Activated T-cell treated with anti-CD3 and anti-CD28 coated beads for 4 hours (primary cell): ENCODE results near the gene LRBA.

Experiments
- DNase-seq: peaks from one replicate; pipeline ENCODE4 v3.0.0-alpha.2; 2020

The LRBA gene

GRCh38 chr4:150354214-150354796 lies 660.8 kb downstream of the LRBA start:
- no peak for DNase-seq

- no peak for DNase-seq
These were observed 667.0 kb downstream of the LRBA start for GRCh38 chr4:150348079-150348478.

GRCh38 chr4:150345207-150345744 lies 669.8 kb downstream of the LRBA start:
- DNase-seq: no peak

DNA sequence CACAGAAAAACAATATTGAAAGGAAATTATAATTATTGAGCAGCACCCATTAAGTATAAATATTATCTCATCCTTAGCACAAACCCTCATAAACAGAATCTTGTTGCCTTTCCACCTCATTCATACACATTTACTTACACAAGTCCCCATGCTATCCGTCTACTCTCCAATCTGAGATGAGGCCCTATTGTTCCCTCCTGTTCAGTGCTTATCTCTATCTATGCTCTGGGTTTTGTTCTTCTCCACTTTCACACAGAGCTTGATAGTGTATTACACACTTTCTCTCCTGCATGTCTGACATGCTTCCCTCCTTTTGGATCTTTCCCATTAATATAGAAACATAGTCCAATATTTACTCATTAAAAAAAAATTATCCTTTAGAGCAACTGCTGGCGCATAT lies 671.3 kb downstream of the LRBA start:
- no peak for DNase-seq

DNA sequence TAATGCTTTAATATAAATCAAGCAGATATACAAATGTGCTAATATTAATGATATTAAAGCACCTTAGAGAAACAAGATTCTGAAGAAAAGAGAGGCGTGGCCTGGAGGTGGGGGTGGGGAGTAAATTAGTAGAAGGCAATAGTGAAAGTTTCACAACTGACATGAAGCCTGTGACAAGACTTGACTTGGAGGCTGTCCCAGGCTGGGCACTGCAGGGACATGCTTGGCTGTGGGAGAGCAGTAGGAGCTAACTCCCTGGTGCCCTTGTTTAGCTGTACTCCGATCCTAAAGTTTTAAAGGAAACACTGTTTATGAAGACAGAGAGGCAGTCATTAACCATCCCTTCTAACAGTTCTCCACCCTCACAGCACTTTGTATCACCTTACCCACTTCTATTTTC lies 672.1 kb downstream of the LRBA start:
- DNase-seq: no peak

- no peak for DNase-seq
These were observed 677.4 kb downstream of the LRBA start for GRCh38 chr4:150337734-150338133.

DNA sequence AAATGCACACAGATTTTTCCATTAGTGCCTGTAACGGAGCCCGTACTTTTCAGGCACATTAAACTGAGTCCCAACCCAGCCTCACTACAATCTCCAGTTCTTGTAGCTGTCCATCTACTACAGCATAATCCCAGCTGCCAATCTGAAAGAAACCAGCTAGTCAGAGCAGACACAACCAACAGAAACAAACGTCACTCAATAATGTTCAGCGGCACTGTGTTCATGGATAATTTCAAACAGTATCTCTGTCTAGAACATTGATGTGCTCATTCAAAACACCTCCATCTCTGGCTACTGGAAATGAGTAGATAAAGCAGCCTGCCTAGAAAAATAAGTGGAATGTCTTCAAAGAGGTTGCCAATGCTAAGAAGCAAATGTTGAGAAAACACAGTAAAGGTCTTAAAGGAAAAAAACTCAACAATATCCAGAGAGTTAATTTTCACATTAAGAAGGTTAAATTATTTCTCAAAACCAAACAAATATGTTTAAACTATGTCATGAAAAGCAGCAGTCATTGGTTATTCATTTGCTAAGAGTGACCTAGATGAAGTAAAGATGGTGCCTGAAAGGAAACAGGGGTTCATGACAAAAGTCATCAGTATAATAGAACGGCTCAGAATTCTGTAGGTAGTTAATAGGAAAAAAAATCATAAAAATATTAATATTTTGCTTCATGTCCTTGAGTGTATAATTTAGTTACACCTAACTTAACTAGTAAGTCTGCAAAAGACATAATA lies 678.2 kb downstream of the LRBA start:
- DNase-seq: no peak

DNA sequence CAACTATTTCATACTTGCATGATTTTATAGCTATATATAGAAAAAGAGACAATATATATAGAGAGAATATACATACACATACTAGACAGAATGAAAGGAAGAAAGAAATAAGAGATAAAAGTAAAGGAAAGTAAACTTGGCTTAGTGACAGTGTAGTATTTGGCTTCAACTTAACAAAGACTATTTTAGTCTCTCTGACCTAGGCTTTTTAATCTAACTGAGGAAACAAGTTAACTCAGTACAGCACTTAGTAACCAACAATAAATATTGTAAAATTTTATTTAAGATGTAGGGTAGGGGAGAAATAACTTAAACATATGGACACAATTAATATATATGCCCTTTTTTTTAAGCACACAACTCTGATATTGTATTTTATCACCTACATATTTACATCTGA lies 682.1 kb downstream of the LRBA start:
- no peak for DNase-seq

DNA sequence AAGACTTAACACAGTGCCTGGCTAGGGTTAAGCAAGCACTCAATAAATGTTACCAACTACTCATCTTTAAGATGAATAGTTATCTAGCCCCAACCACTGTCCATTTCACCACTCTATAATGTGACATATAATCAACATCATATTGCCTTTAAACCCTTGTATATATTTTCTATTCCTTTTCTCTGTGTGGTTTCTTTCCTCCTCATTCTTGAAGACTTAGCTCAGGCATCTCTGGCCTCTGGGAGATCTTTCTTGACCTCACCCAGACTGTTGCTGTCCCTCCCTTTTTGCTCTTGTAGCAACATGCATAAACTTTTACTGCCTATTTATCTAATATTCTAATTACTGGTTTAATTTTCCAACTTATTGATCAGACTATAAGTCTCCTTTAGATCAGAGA lies 683.0 kb downstream of the LRBA start:
- no peak for DNase-seq

DNA sequence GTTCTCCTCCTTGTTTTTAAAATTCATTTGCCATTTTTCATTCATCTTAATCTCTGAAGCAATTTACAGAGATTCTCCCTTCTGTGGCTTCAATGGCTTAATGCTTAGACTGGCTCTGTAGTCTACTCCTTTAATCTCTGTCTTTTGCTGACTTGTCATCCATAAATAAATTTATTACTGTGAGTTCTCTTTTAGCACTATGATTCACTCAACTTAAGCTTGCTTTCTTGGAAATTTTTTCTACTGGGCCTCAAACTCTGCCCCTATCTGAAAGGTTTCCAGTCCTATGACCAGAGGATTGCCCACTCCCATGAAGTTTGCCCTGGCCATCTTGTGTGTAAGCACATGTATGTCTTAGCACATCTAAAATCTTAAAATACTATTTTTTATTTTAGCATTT lies 685.7 kb downstream of the LRBA start:
- no peak for DNase-seq

GRCh38 chr4:150328496-150328895 lies 686.6 kb downstream of the LRBA start:
- DNase-seq: no peak

- DNase-seq: no peak
These were observed 687.8 kb downstream of the LRBA start for GRCh38 chr4:150327262-150327780.

GRCh38 chr4:150325872-150326271 lies 689.2 kb downstream of the LRBA start:
- DNase-seq: no peak

- no peak for DNase-seq
These were observed 691.4 kb downstream of the LRBA start for GRCh38 chr4:150323406-150324325.

GRCh38 chr4:150322646-150323045 lies 692.4 kb downstream of the LRBA start:
- no peak for DNase-seq

- DNase-seq: no peak
These were observed 694.0 kb downstream of the LRBA start for GRCh38 chr4:150321113-150321512.

- DNase-seq: no peak
These were observed 696.1 kb downstream of the LRBA start for GRCh38 chr4:150318971-150319370.

DNA sequence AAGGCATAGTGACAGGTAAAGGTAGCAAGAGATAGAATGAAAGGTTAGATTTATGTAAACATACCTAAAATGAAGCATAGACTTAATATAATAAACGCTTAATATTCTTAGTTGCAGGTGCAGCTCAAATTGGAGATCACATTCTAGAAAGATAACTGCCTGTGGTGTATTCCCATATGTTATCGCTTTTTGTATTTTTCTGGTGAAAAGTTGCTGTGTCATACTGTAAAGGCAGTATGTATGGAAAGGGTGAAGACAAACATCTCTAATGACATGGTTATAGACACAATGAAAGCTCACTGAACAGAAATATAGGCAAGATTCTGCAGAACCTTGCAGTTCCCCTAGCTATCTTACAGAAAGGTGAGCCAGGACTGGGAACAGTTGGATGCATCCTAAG lies 696.6 kb downstream of the LRBA start:
- no peak for DNase-seq

GRCh38 chr4:150316332-150317205 lies 698.5 kb downstream of the LRBA start:
- DNase-seq: no peak

DNA sequence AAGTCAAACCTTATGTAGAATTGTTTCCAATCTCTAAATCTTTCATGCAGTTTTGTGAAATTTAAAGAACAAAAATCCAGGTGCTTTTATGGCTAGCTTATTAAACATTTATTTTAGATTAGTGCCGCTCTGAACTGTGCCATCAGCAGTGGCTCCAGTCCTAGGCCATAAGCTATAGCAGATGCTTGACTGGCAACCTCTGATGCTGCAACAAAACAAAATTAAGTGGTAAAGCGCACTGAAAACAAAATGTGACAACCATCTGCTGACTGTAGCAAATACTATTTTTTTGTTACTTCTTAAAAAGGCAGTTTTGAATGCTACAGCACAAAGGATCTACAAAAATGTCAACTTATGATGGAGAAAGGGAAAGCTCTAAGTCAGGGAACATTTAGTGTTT lies 699.4 kb downstream of the LRBA start:
- DNase-seq: no peak

- no peak for DNase-seq
These were observed 699.9 kb downstream of the LRBA start for GRCh38 chr4:150315175-150315574.

- no peak for DNase-seq
These were observed 701.1 kb downstream of the LRBA start for GRCh38 chr4:150314031-150314430.
